ENCODE results near the gene SLC8A1.
A peak's percentile ranks its signal among the peaks of the same experiment; 100 is the strongest.
"Not testable (repeated sequence)": the region's sequence is repeated elsewhere in the genome, so short reads cannot be mapped to it uniquely, and the experiment has no call there.

Gene SLC8A1

GRCh38 chr2:40108851-40109250 lies 343.0 kb downstream of the SLC8A1 start:
- no peak for DNase-seq (ENCODE audit: low read depth in 3 of 3)

- DNase-seq (ENCODE audit: low read depth in 3 of 3): no peak
Observed at GRCh38 chr2:40106061-40106460, 345.8 kb downstream of the SLC8A1 start.

- DNase-seq (ENCODE audit: low read depth in 3 of 3): no peak
Observed at GRCh38 chr2:40105593-40105992, 346.3 kb downstream of the SLC8A1 start.

GRCh38 chr2:40103590-40103989 lies 348.3 kb downstream of the SLC8A1 start:
- DNase-seq (ENCODE audit: low read depth in 3 of 3): no peak

- no peak for DNase-seq (ENCODE audit: low read depth in 3 of 3)
Observed at GRCh38 chr2:40103163-40103562, 348.7 kb downstream of the SLC8A1 start.

GRCh38 chr2:40102447-40102846 lies 349.4 kb downstream of the SLC8A1 start:
- DNase-seq (ENCODE audit: low read depth in 3 of 3): no peak

GRCh38 chr2:40101131-40101575 lies 350.7 kb downstream of the SLC8A1 start:
- DNase-seq (ENCODE audit: low read depth in 3 of 3): no peak

- DNase-seq (ENCODE audit: low read depth in 3 of 3): no peak
Observed at GRCh38 chr2:40100676-40101075, 351.2 kb downstream of the SLC8A1 start.

GRCh38 chr2:40098786-40099470 lies 353.0 kb downstream of the SLC8A1 start:
- DNase-seq (ENCODE audit: low read depth in 3 of 3): no peak

GRCh38 chr2:40097691-40098385 lies 354.1 kb downstream of the SLC8A1 start:
- DNase-seq (ENCODE audit: low read depth in 3 of 3): no peak

- no peak for DNase-seq (ENCODE audit: low read depth in 3 of 3)
Observed at GRCh38 chr2:40096360-40096759, 355.5 kb downstream of the SLC8A1 start.

- DNase-seq (ENCODE audit: low read depth in 3 of 3): no peak
Observed at GRCh38 chr2:40095000-40095399, 356.9 kb downstream of the SLC8A1 start.

- no peak for DNase-seq (ENCODE audit: low read depth in 3 of 3)
Observed at GRCh38 chr2:40094451-40094850, 357.4 kb downstream of the SLC8A1 start.

GRCh38 chr2:40093021-40093675 lies 358.7 kb downstream of the SLC8A1 start:
- DNase-seq (ENCODE audit: low read depth in 3 of 3): no peak

GRCh38 chr2:40090044-40090443 lies 361.8 kb downstream of the SLC8A1 start:
- no peak for DNase-seq (ENCODE audit: low read depth in 3 of 3)

GRCh38 chr2:40087927-40088326 lies 364.0 kb downstream of the SLC8A1 start:
- DNase-seq (ENCODE audit: low read depth in 3 of 3): no peak

- DNase-seq (ENCODE audit: low read depth in 3 of 3): no peak
Observed at GRCh38 chr2:40087434-40087833, 364.5 kb downstream of the SLC8A1 start.

- no peak for DNase-seq (ENCODE audit: low read depth in 3 of 3)
Observed at GRCh38 chr2:40085786-40086185, 366.1 kb downstream of the SLC8A1 start.

- not testable (repeated sequence) for DNase-seq (ENCODE audit: low read depth in 3 of 3)
Observed at GRCh38 chr2:40073336-40073735, 378.6 kb downstream of the SLC8A1 start.

- DNase-seq (ENCODE audit: low read depth in 3 of 3): peak in 1 of 3 donors; percentile 8
Observed at GRCh38 chr2:40072442-40073232, 379.3 kb downstream of the SLC8A1 start.

GRCh38 chr2:40062381-40062780 lies 389.5 kb downstream of the SLC8A1 start:
- no peak for DNase-seq (ENCODE audit: low read depth in 3 of 3)

GRCh38 chr2:40049781-40050180 lies 402.1 kb downstream of the SLC8A1 start:
- DNase-seq (ENCODE audit: low read depth in 3 of 3): no peak

Data from stimulated activated CD4-positive, alpha-beta T cell treated with anti-CD3 and anti-CD28 coated beads, TNF-alpha, amount 100 ng/mL, for 48 hours (primary cell).